ENCODE measurements around the gene PIGH.

Gene PIGH

DNA sequence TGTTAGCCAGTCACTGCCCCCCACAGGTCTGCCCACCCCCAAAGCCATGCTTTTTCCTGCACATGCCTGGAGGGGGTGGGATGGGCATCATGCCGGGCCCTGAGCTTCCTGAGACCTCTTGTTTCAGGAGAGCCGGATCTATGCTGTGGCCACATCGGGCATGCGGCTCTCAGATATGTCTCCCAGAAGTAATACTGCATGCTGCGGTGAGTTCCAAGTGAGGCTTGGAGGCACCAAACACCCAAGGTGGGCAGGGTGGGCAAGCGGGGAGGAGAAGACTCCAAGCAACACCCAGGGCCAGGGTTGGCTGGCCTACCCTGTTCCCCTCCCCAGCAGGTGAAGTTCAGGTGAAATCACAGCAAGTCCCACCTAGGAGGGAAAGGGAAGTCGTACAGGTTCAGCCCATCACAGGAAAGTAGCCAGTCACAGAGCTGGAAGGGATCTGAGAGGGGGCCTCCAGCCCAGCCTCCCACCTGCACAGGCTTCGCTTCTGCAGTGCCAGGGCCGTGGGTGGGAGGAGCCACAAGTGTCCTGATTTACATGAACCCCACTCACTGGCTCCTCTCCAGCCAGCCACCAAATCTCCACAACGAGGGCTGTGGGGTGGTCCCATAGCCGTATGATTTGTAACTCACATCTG is 30.9 kb downstream of the PIGH start:
- Histone ChIP-seq H3K18ac (ENCODE audit: low read depth in 1 of 2, low read length in 2 of 2) (no peak overlapping the region), H4K8ac (ENCODE audit: low read length) (no peak overlapping the region), H3K14ac (ENCODE audit: low read length in 2 of 2) (no peak overlapping the region), H2BK120ac (ENCODE audit: low read depth, low read length) (no peak overlapping the region), H2BK15ac (ENCODE audit: low read depth, poor library complexity, severe bottlenecking) (no peak overlapping the region), H4K91ac (ENCODE audit: low read length) (no peak overlapping the region), H3K4me3 (ENCODE audit: insufficient read depth in 1 of 2, low read depth in 1 of 2, low read length in 2 of 2) (no peak overlapping the region), H2BK5ac (ENCODE audit: low read depth, low read length, poor library complexity, severe bottlenecking) (no peak overlapping the region), H3K4me1 (ENCODE audit: control insufficient read depth, insufficient read depth, low read depth, low read length) (peaks cover 9% of the 10 kb centered on the region), H3K9ac (ENCODE audit: low read length) (no peak overlapping the region), H3K23ac (ENCODE audit: low read length in 2 of 2) (no peak overlapping the region), H3K27me3 (ENCODE audit: control insufficient read depth in 1 of 2, insufficient read depth in 1 of 2, low read length in 2 of 2) (peaks cover 0 to 10% of the 10 kb centered on the region in 2 experiments), H3K4me2 (ENCODE audit: low read length, poor library complexity, severe bottlenecking) (no peak overlapping the region), H2BK12ac (ENCODE audit: low read length in 2 of 2) (no peak overlapping the region), H3K4ac (ENCODE audit: low read depth in 1 of 2, low read length in 2 of 2) (no peak overlapping the region), H3K36me3 (ENCODE audit: control insufficient read depth in 1 of 2, insufficient read depth in 2 of 2, low read depth in 1 of 2, low read length in 2 of 2) (peaks cover 0 to 24% of the 10 kb centered on the region in 2 experiments), H3K9me3 (ENCODE audit: control insufficient read depth, low read length) (no peaks in the 10 kb centered on the region), H3K27ac (ENCODE audit: low read length, poor library complexity, severe bottlenecking) (no peak overlapping the region), H3K79me1 (replicated peaks; ENCODE audit: low read length, poor library complexity, severe bottlenecking) (no peaks in the 10 kb centered on the region), H2AK5ac (ENCODE audit: low read length, severe bottlenecking) (no peak overlapping the region), H2AFZ (ENCODE audit: low read depth, low read length) (no peak overlapping the region)
- 84% methylated on average over 11 of the region's 11 CpGs for WGBS
- no peak for DNase-seq

DNA sequence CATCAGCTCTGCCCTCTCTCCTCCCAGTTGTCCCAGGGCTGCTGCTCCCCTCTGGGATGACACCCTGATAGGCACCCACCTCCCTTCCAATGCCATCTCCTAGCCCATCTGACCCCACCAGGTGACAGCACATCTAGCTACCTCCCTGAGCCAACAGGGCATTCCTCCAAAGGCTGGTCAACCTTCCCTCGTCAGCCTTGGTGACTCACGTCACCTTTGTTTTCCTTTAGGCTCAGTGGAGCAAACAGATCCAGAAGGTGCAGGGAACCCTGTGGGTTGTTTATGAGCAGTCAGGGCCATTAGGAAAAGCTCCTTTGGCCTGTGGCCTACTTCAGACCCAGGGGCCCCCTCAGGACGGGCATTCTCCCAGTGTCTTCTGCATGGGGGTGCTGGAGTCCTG is 32.4 kb downstream of the PIGH start:
- Histone ChIP-seq H3K27me3 (ENCODE audit: control insufficient read depth in 1 of 2, insufficient read depth in 1 of 2, low read length in 2 of 2) (peaks cover 0 to 5% of the 10 kb centered on the region in 2 experiments), H3K4me1 (ENCODE audit: control insufficient read depth, insufficient read depth, low read depth, low read length) (peaks cover 9% of the 10 kb centered on the region), H3K23ac (ENCODE audit: low read length in 2 of 2) (no peak overlapping the region), H2BK120ac (ENCODE audit: low read depth, low read length) (no peak overlapping the region), H3K18ac (ENCODE audit: low read depth in 1 of 2, low read length in 2 of 2) (no peak overlapping the region), H2BK5ac (ENCODE audit: low read depth, low read length, poor library complexity, severe bottlenecking) (no peak overlapping the region), H2BK12ac (ENCODE audit: low read length in 2 of 2) (no peak overlapping the region), H3K4me2 (ENCODE audit: low read length, poor library complexity, severe bottlenecking) (no peak overlapping the region), H3K9me3 (ENCODE audit: control insufficient read depth, low read length) (no peaks in the 10 kb centered on the region), H2BK15ac (ENCODE audit: low read depth, poor library complexity, severe bottlenecking) (no peak overlapping the region), H4K8ac (ENCODE audit: low read length) (no peak overlapping the region), H3K36me3 (ENCODE audit: control insufficient read depth in 1 of 2, insufficient read depth in 2 of 2, low read depth in 1 of 2, low read length in 2 of 2) (peaks cover 0 to 19% of the 10 kb centered on the region in 2 experiments), H3K4ac (ENCODE audit: low read depth in 1 of 2, low read length in 2 of 2) (no peak overlapping the region), H3K27ac (ENCODE audit: low read length, poor library complexity, severe bottlenecking) (no peak overlapping the region), H4K91ac (ENCODE audit: low read length) (no peak overlapping the region), H2AK5ac (ENCODE audit: low read length, severe bottlenecking) (no peak overlapping the region), H3K79me1 (replicated peaks; ENCODE audit: low read length, poor library complexity, severe bottlenecking) (no peaks in the 10 kb centered on the region), H3K4me3 (ENCODE audit: insufficient read depth in 1 of 2, low read depth in 1 of 2, low read length in 2 of 2) (no peak overlapping the region), H3K14ac (ENCODE audit: low read length in 2 of 2) (no peak overlapping the region), H2AFZ (ENCODE audit: low read depth, low read length) (no peak overlapping the region), H3K9ac (ENCODE audit: low read length) (no peak overlapping the region)
- no peak for DNase-seq
- 89% methylated on average over 3 of the region's 3 CpGs for WGBS

DNA sequence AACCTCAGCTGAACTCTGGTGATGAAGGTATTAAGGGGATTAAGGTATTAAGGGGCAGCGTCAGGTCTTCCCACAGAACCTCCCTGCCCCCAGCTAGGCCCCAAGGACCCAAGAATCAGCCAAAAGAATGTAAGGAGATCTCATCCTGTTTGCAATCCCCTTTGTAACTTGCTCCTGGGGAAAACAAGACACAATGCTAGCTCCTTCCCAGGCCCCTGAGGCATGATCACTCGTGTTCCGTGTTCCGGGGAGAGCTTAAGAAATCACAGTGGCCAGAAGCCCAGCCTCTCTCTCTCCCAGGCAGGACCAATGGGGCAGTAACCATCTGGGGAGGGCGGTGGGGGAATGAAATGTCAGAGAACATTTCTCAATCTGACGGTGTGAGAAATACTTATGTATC is 33.2 kb downstream of the PIGH start:
- Histone ChIP-seq H4K8ac (ENCODE audit: low read length) (no peak overlapping the region), H2AFZ (ENCODE audit: low read depth, low read length) (no peak overlapping the region), H3K27ac (ENCODE audit: low read length, poor library complexity, severe bottlenecking) (no peak overlapping the region), H2BK120ac (ENCODE audit: low read depth, low read length) (no peak overlapping the region), H3K9ac (ENCODE audit: low read length) (no peak overlapping the region), H3K27me3 (ENCODE audit: control insufficient read depth in 1 of 2, insufficient read depth in 1 of 2, low read length in 2 of 2) (peaks cover 0 to 7% of the 10 kb centered on the region in 2 experiments), H3K4ac (ENCODE audit: low read depth in 1 of 2, low read length in 2 of 2) (no peak overlapping the region), H3K4me1 (ENCODE audit: control insufficient read depth, insufficient read depth, low read depth, low read length) (peaks cover 9% of the 10 kb centered on the region), H3K79me1 (replicated peaks; ENCODE audit: low read length, poor library complexity, severe bottlenecking) (no peaks in the 10 kb centered on the region), H3K4me3 (ENCODE audit: insufficient read depth in 1 of 2, low read depth in 1 of 2, low read length in 2 of 2) (no peak overlapping the region), H3K18ac (ENCODE audit: low read depth in 1 of 2, low read length in 2 of 2) (no peak overlapping the region), H2BK15ac (ENCODE audit: low read depth, poor library complexity, severe bottlenecking) (no peak overlapping the region), H4K91ac (ENCODE audit: low read length) (no peak overlapping the region), H3K14ac (ENCODE audit: low read length in 2 of 2) (no peak overlapping the region), H2BK12ac (ENCODE audit: low read length in 2 of 2) (no peak overlapping the region), H3K23ac (ENCODE audit: low read length in 2 of 2) (no peak overlapping the region), H3K36me3 (ENCODE audit: control insufficient read depth in 1 of 2, insufficient read depth in 2 of 2, low read depth in 1 of 2, low read length in 2 of 2) (peaks cover 0 to 24% of the 10 kb centered on the region in 2 experiments), H2AK5ac (ENCODE audit: low read length, severe bottlenecking) (no peak overlapping the region), H3K9me3 (ENCODE audit: control insufficient read depth, low read length) (no peaks in the 10 kb centered on the region), H2BK5ac (ENCODE audit: low read depth, low read length, poor library complexity, severe bottlenecking) (no peak overlapping the region), H3K4me2 (ENCODE audit: low read length, poor library complexity, severe bottlenecking) (no peak overlapping the region)
- 88% methylated on average over 6 of the region's 6 CpGs for WGBS
- DNase-seq: no peak

DNA sequence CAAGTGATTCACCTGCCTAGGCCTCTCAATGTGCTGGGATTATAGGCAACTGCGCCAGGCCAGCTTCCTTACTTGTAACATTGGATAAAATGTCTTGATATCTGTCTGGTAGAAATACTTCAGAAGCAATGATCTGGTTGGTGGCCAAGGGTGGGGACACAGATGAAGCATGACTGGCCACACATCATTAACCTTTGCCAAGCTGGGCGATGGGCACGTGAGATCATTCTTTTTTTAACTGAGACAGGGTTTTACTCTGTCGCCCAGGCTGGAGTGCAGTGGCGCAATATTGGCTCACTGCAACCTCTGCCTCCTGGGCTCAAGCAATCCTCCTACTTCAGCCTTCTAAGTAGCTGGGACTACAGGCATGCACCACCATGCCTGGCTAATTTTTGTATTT is 35.8 kb downstream of the PIGH start:
- peaks cover 0 to 6% of the 10 kb centered on the region in 2 experiments for H3K27me3 ChIP-seq (ENCODE audit: control insufficient read depth in 1 of 2, insufficient read depth in 1 of 2, low read length in 2 of 2)
- H3K36me3 ChIP-seq (ENCODE audit: control insufficient read depth in 1 of 2, insufficient read depth in 2 of 2, low read depth in 1 of 2, low read length in 2 of 2): peaks cover 0 to 16% of the 10 kb centered on the region in 2 experiments
- 95% methylated on average over 5 of the region's 5 CpGs for WGBS
- H3K23ac ChIP-seq (ENCODE audit: low read length in 2 of 2): no peak overlapping the region
- no peak overlapping the region for H2AK5ac ChIP-seq (ENCODE audit: low read length, severe bottlenecking)
- peaks cover 13% of the 10 kb centered on the region for H3K4me1 ChIP-seq (ENCODE audit: control insufficient read depth, insufficient read depth, low read depth, low read length)
- H3K14ac ChIP-seq (ENCODE audit: low read length in 2 of 2): no peak overlapping the region
- no peak overlapping the region for H4K91ac ChIP-seq (ENCODE audit: low read length)
- no peak overlapping the region for H2BK5ac ChIP-seq (ENCODE audit: low read depth, low read length, poor library complexity, severe bottlenecking)
- no peak overlapping the region for H3K18ac ChIP-seq (ENCODE audit: low read depth in 1 of 2, low read length in 2 of 2)
- H3K27ac ChIP-seq (ENCODE audit: low read length, poor library complexity, severe bottlenecking): no peak overlapping the region
- no peak overlapping the region for H2BK120ac ChIP-seq (ENCODE audit: low read depth, low read length)
- H4K8ac ChIP-seq (ENCODE audit: low read length): no peak overlapping the region
- H3K4me3 ChIP-seq (ENCODE audit: insufficient read depth in 1 of 2, low read depth in 1 of 2, low read length in 2 of 2): no peak overlapping the region
- no peak overlapping the region for H2AFZ ChIP-seq (ENCODE audit: low read depth, low read length)
- H3K4me2 ChIP-seq (ENCODE audit: low read length, poor library complexity, severe bottlenecking): no peak overlapping the region
- H3K79me1 ChIP-seq (replicated peaks; ENCODE audit: low read length, poor library complexity, severe bottlenecking): no peaks in the 10 kb centered on the region
- H3K4ac ChIP-seq (ENCODE audit: low read depth in 1 of 2, low read length in 2 of 2): no peak overlapping the region
- DNase-seq: no peak
- H3K9me3 ChIP-seq (ENCODE audit: control insufficient read depth, low read length): no peaks in the 10 kb centered on the region
- H3K9ac ChIP-seq (ENCODE audit: low read length): no peak overlapping the region
- H2BK15ac ChIP-seq (ENCODE audit: low read depth, poor library complexity, severe bottlenecking): no peak overlapping the region
- H2BK12ac ChIP-seq (ENCODE audit: low read length in 2 of 2): no peak overlapping the region

Measured in mesenchymal stem cell (in vitro differentiated cells and primary cell).